Endothelial cell (in vitro differentiated cells): ENCODE data around the gene PDE11A. TPM values are rescaled to one million over a fixed set of nuclear protein-coding genes. Genes with fewer than 3 reads are reported as not detected.

Experiments
- DNase-seq: peaks from one replicate; pipeline ENCODE4 v3.0.0; 2021; ENCODE audit warnings: low spot score
- H3K27ac Mint-ChIP-seq: one replicate; pipeline ENCODE4 v1.8.0; 2021; ENCODE audit warnings: mixed read lengths, inconsistent platforms; ENCODE audit not compliant: unreplicated experiment
- H3K27me3 Mint-ChIP-seq: one replicate; pipeline ENCODE4 v1.8.0; 2021; ENCODE audit warnings: mild to moderate bottlenecking, moderate library complexity, mixed read lengths, inconsistent platforms; ENCODE audit not compliant: unreplicated experiment
- H3K36me3 Mint-ChIP-seq: one replicate; pipeline ENCODE4 v1.8.0; 2021; ENCODE audit warnings: mild to moderate bottlenecking, low read depth, mixed read lengths, inconsistent platforms; ENCODE audit not compliant: unreplicated experiment
- H3K4me1 Mint-ChIP-seq: one replicate; pipeline ENCODE4 v1.8.0; 2021; ENCODE audit warnings: mild to moderate bottlenecking, mixed read lengths, inconsistent platforms; ENCODE audit not compliant: unreplicated experiment
- H3K4me3 Mint-ChIP-seq: one replicate; pipeline ENCODE4 v1.8.0; 2021; ENCODE audit warnings: mild to moderate bottlenecking, mixed read lengths, inconsistent platforms; ENCODE audit not compliant: unreplicated experiment
- H3K9me3 Mint-ChIP-seq: one replicate; pipeline ENCODE4 v1.8.0; 2021; ENCODE audit warnings: mixed read lengths, inconsistent platforms; ENCODE audit not compliant: unreplicated experiment
- total RNA-seq: library from RNA; stranded (reverse); fragmentation: NEBNext Ultra II Directional; extraction: Animal tissue kit (Norgen Biotek cat#: 25700); gene quantifications from one replicate; pipeline ENCODE4 v1.2.1, GENCODE V29; 2021; ENCODE audit not compliant: unreplicated experiment
- TF ChIP-seq, protein P1 (sequence below): fragments of 200-600 bp; sonication (generic); IDR thresholded peaks from one replicate; pipeline ENCODE4 v1.5.0; 2021; ENCODE audit warnings: antibody characterized with exemption; ENCODE audit not compliant: unreplicated experiment

The PDE11A gene
- total RNA-seq, 1 donor from 2014 or later = 1.7 TPM

DNA sequence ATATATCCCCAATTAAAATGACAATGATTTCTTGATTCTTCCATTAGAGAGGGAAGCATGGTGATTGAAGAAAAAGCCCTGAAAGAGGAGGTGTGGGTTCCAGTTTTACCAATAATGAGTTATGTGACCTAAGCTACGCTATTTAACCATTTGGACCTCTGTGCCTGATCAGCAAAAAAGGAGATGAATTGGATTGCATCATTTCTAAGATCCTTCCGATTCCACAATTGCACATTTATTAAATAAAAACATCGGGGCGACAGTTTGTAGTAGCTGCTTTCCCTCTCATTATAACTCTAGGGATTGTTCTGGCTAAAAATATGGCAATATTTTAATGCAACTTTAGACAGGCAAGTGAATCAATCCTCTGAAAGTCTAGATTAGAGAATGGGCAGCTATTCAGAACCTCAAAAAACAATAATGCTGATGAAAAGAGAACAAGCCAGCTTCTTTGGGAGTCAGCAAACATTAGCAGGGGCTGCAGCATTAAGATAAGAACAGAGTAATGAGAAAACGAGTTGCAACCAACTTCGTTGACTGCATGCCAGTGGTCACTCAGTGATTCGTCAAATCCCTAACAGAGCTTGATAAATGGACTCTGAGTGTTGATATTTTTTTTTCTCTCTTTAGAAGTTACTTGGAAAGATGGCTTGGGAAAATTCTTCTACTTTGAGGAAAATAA, 378.8 kb downstream of the PDE11A start:
- no peaks in the 10 kb centered on the region for H3K36me3 Mint-ChIP-seq
- no peaks in the 10 kb centered on the region for H3K9me3 Mint-ChIP-seq
- DNase-seq = no peak
- H3K27ac Mint-ChIP-seq = no peak overlapping the region
- no peak overlapping the region for H3K4me3 Mint-ChIP-seq
- peaks cover 19% of the 10 kb centered on the region for H3K4me1 Mint-ChIP-seq
- H3K27me3 Mint-ChIP-seq = peaks cover 3% of the 10 kb centered on the region
- TF ChIP-seq, protein P1, sequence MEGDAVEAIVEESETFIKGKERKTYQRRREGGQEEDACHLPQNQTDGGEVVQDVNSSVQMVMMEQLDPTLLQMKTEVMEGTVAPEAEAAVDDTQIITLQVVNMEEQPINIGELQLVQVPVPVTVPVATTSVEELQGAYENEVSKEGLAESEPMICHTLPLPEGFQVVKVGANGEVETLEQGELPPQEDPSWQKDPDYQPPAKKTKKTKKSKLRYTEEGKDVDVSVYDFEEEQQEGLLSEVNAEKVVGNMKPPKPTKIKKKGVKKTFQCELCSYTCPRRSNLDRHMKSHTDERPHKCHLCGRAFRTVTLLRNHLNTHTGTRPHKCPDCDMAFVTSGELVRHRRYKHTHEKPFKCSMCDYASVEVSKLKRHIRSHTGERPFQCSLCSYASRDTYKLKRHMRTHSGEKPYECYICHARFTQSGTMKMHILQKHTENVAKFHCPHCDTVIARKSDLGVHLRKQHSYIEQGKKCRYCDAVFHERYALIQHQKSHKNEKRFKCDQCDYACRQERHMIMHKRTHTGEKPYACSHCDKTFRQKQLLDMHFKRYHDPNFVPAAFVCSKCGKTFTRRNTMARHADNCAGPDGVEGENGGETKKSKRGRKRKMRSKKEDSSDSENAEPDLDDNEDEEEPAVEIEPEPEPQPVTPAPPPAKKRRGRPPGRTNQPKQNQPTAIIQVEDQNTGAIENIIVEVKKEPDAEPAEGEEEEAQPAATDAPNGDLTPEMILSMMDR = no peak

DNA sequence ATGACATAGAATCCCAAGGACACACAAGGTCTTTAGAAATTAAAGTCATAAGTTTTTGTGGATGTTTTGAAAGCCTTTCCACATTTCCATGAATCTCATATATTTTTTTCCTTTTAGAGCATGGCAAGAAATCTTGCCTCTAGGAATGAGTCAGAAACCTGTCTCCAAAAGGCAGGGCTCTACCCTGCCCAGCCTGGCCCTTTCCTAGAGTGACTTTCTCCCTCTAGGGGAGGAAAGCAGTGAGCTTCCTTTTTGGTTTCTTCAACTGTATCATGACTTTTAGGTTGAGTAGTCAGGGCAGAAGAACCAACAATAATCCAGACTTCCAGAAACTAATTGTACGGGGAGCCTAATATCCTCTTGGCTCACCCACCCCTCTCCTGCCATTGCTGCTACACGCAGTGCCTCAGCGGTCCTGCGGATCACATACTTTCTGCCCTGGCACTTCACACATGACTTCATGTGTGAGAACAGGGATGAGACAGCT, 379.8 kb downstream of the PDE11A start:
- TF ChIP-seq, protein P1 = no peak
- DNase-seq = no peak
- no peaks in the 10 kb centered on the region for H3K9me3 Mint-ChIP-seq
- no peak overlapping the region for H3K27ac Mint-ChIP-seq
- H3K4me1 Mint-ChIP-seq = peaks cover 18% of the 10 kb centered on the region
- peaks cover 3% of the 10 kb centered on the region for H3K27me3 Mint-ChIP-seq
- H3K4me3 Mint-ChIP-seq = no peak overlapping the region
- H3K36me3 Mint-ChIP-seq = no peaks in the 10 kb centered on the region

DNA sequence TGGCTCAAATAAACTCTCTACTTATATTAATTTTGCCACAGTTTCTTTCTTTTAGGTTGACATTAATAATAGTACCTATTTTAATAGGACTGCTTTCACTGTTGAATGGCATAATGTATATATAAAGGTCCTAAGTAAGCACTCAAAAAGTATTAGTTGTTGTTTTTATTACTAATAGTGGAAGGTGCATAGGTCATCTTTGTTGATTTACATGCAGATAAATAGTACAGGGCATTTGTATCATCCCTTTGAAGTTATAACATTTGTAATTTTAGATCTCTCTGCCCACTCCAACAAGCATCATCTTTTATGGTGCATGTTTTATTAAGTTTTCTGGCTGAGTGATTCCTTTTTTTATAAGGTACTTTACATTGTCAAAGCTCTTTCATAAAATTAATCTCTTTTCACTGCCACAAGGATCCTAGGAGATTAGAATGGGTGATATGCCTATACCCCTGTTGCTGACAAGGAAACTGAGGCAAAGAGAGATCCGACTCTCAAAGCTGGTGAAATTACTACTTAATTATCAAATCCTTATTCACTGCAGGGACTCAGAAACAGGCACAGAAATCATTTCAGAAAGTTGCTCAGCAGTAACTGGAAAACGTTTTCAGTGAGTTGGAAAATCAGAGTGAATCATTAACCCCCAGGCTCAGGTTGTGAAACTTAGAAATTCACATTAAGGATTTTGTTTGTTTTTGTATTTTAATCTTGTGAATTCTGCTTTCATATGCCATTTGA, 380.4 kb downstream of the PDE11A start:
- H3K4me1 Mint-ChIP-seq = peaks cover 18% of the 10 kb centered on the region
- peaks cover 3% of the 10 kb centered on the region for H3K27me3 Mint-ChIP-seq
- H3K9me3 Mint-ChIP-seq = no peaks in the 10 kb centered on the region
- H3K27ac Mint-ChIP-seq = no peak overlapping the region
- no peak for DNase-seq
- H3K36me3 Mint-ChIP-seq = no peaks in the 10 kb centered on the region
- TF ChIP-seq, protein P1 = no peak
- no peak overlapping the region for H3K4me3 Mint-ChIP-seq

DNA sequence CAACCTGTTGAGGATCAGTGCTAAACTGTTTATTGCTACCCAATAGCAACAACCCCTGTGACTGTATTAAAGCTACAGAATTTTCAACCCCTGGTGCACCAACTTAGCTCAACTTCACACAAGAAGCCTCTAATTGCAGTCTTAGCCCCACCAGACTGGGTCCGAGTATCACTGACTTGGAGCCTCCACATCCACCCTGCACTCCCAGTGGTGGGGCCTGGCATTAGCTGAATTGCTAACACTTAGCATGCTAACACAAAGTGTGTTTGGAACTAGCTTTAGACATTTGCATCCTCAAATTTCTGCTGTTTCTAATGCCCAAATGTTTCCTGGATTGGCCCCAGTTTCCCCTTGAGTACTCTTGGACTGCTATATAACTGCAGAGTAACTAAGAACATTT, 381.4 kb downstream of the PDE11A start:
- no peaks in the 10 kb centered on the region for H3K9me3 Mint-ChIP-seq
- H3K27me3 Mint-ChIP-seq = peaks cover 3% of the 10 kb centered on the region
- no peak overlapping the region for H3K4me3 Mint-ChIP-seq
- no peaks in the 10 kb centered on the region for H3K36me3 Mint-ChIP-seq
- TF ChIP-seq, protein P1 = no peak
- peaks cover 18% of the 10 kb centered on the region for H3K4me1 Mint-ChIP-seq
- H3K27ac Mint-ChIP-seq = no peak overlapping the region
- no peak for DNase-seq

GRCh38 chr2:177689623-177690022, 383.0 kb downstream of the PDE11A start:
- H3K4me1 Mint-ChIP-seq = peaks cover 18% of the 10 kb centered on the region
- no peaks in the 10 kb centered on the region for H3K9me3 Mint-ChIP-seq
- no peak overlapping the region for H3K27ac Mint-ChIP-seq
- H3K36me3 Mint-ChIP-seq = no peaks in the 10 kb centered on the region
- H3K4me3 Mint-ChIP-seq = no peak overlapping the region
- DNase-seq = no peak
- TF ChIP-seq, protein P1 = no peak
- no peaks in the 10 kb centered on the region for H3K27me3 Mint-ChIP-seq
